ENCODE measurements around the gene CYP4F8. TPM values are rescaled to one million over a fixed set of nuclear protein-coding genes. Genes with fewer than 3 reads are reported as not detected.

Gene CYP4F8
- total and polyA plus RNA-seq, 2 of the 8 experiments (the other 6 are each of a cell fraction or from before 2014, with no cell fraction given), result not detected

GRCh38 chr19:15587663-15588062 lies 27.4 kb upstream of the CYP4F8 start:
- WGBS, 2 experiments (ENCODE audit: extremely low coverage in 1 of 2, insufficient coverage in 1 of 2, insufficient read length in 1 of 2, insufficient replicate concordance in 2 of 2, low coverage in 1 of 2, low lambda C conversion rate in 2 of 2, missing lambda C conversion rate in 1 of 2), result 82% methylated on average over 9 of the region's 9 CpGs; no CpG with 5 or more reads in 1 of the 2 experiments
- Histone ChIP-seq H3K56ac (replicated peaks; ENCODE audit: insufficient read length, low read depth, low read length) (no peak overlapping the region), H2BK5ac (ENCODE audit: low read depth, low read length) (no peak overlapping the region), H2BK20ac (ENCODE audit: low read length) (no peak overlapping the region), H2BK15ac (ENCODE audit: low read length) (no peak overlapping the region), H3K9ac (replicated peaks in 1 of 4; ENCODE audit: extremely low read depth in 1 of 4, low read depth in 3 of 4, low read length in 3 of 4) (no peak overlapping the region), H2BK120ac (replicated peaks; ENCODE audit: low read depth, low read length) (no peak overlapping the region), H4K8ac (ENCODE audit: extremely low read depth, insufficient read depth, low read length) (no peak overlapping the region), H2AFZ (ENCODE audit: low read length) (no peak overlapping the region), H2BK12ac (ENCODE audit: low read depth, low read length) (no peak overlapping the region), H3K9me3 (ENCODE audit: insufficient read depth in 2 of 2, low read depth in 1 of 2, low read length in 1 of 2) (peaks cover 31 to 78% of the 10 kb centered on the region in 2 experiments), H4K20me1 (replicated peaks in 1 of 2; ENCODE audit: control insufficient read depth in 1 of 2, insufficient read depth in 2 of 2, low read length in 2 of 2) (no peaks in the 10 kb centered on the region), H3K23ac (ENCODE audit: insufficient read length) (no peak overlapping the region), H3K4me1 (replicated peaks in 1 of 4; ENCODE audit: control insufficient read depth in 3 of 4, insufficient read depth in 4 of 4, low read length in 3 of 4) (no peaks in the 10 kb centered on the region), H3K23me2 (ENCODE audit: low read depth, low read length) (no peaks in the 10 kb centered on the region), H3K36me3 (ENCODE audit: control insufficient read depth in 2 of 4, insufficient read depth in 4 of 4, low read length in 3 of 4) (no peaks in the 10 kb centered on the region), H3K4ac (replicated peaks; ENCODE audit: insufficient read length, low read depth, low read length) (no peak overlapping the region), H3K4me2 (ENCODE audit: insufficient read depth in 1 of 2, low read depth in 2 of 2, low read length in 2 of 2) (no peak overlapping the region), H2AK5ac (ENCODE audit: low read depth, low read length) (no peak overlapping the region), H3K79me1 (ENCODE audit: low read depth, low read length) (no peaks in the 10 kb centered on the region), H3K14ac (ENCODE audit: insufficient read length) (no peak overlapping the region), H3K27me3 (replicated peaks in 1 of 4; ENCODE audit: control insufficient read depth in 3 of 4, extremely low read depth in 1 of 4, insufficient read depth in 3 of 4, low read length in 3 of 4) (no peaks in the 10 kb centered on the region), H4K5ac (ENCODE audit: insufficient read length, low read depth, low read length) (no peak overlapping the region), H4K91ac (replicated peaks; ENCODE audit: insufficient read length, low read length) (no peak overlapping the region), H3K27ac (ENCODE audit: low read depth, low read length) (no peak overlapping the region), H3K79me2 (ENCODE audit: control insufficient read depth in 1 of 2, insufficient read depth in 2 of 2, low read length in 2 of 2) (no peaks in the 10 kb centered on the region), H3K18ac (ENCODE audit: extremely low read depth, low read length) (no peak overlapping the region), H3K4me3 (ENCODE audit: extremely low read depth in 1 of 4, insufficient read depth in 2 of 4, low read depth in 3 of 4, low read length in 4 of 4) (no peak overlapping the region)
- ChIA-PET CTCF (ENCODE audit: partially characterized antibody) (no interaction called here), POLR2A (ENCODE audit: partially characterized antibody) (no interaction called here)
- FAIRE-seq (no peak), DNase-seq (ENCODE audit: low read depth in 1 of 2, low spot score in 2 of 2) (no peak)
- TF ChIP-seq JUN (IDR thresholded peaks at IDR 0.05; ENCODE audit: low read depth, low read length) (no peak), POLR2A (IDR thresholded peaks at IDR 0.05; ENCODE audit: control extremely low read depth in 1 of 2, low read depth in 2 of 2, low read length in 2 of 2) (no peak), HDAC2 (IDR thresholded peaks at IDR 0.05; ENCODE audit: borderline replicate concordance in 1 of 2, low read depth in 2 of 2, low read length in 2 of 2) (no peak), HDAC6 (IDR thresholded peaks at IDR 0.05; ENCODE audit: low read depth, low read length) (no peak), CBX8 (IDR thresholded peaks at IDR 0.05; ENCODE audit: borderline replicate concordance, low read depth, low read length) (no peak), CREB1 (IDR thresholded peaks at IDR 0.05) (no peak), PHF8 (conservative IDR thresholded peaks at IDR 0.05; ENCODE audit: low read depth, low read length) (no peak), TCF12 (IDR thresholded peaks at IDR 0.05; ENCODE audit: low read depth, low read length) (no peak), NANOG (IDR thresholded peaks at IDR 0.05; ENCODE audit: insufficient read depth, low read depth, low read length, poor library complexity, severe bottlenecking) (no peak), CHD2 (IDR thresholded peaks at IDR 0.05; ENCODE audit: low read length) (no peak), ATF2 (IDR thresholded peaks at IDR 0.05; ENCODE audit: low read length) (no peak)
